NCI-H2227 (cell line): ENCODE measurements around the gene EPHA1.
"Not testable (repeated sequence)": the region's sequence is repeated elsewhere in the genome, so short reads cannot be mapped to it uniquely, and the experiment has no call there.

Experiments
- DNase-seq: peaks from one replicate; lab custom pipeline; 2025; ENCODE audit not compliant: unreplicated experiment; lab: John Stamatoyannopoulos, UW

Gene EPHA1

DNA sequence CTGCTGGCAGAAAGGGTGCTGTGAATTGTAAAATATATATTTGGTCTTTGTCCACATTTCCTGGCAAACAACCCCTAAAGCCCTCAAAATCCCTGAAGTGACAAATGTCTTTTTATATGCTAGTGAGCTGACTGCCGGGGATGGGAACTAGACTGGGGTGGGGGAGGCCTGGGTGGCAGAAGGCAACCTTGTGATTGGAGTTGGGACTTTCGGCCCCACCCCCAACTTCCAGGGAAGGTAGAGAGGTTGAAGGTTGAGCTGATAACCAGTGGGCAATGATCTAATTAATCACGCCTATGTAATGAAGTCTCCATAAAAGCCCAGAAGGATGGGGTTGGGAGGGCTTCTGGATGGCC, 2.7 kb downstream of the EPHA1 start:
- no peak for DNase-seq

DNA sequence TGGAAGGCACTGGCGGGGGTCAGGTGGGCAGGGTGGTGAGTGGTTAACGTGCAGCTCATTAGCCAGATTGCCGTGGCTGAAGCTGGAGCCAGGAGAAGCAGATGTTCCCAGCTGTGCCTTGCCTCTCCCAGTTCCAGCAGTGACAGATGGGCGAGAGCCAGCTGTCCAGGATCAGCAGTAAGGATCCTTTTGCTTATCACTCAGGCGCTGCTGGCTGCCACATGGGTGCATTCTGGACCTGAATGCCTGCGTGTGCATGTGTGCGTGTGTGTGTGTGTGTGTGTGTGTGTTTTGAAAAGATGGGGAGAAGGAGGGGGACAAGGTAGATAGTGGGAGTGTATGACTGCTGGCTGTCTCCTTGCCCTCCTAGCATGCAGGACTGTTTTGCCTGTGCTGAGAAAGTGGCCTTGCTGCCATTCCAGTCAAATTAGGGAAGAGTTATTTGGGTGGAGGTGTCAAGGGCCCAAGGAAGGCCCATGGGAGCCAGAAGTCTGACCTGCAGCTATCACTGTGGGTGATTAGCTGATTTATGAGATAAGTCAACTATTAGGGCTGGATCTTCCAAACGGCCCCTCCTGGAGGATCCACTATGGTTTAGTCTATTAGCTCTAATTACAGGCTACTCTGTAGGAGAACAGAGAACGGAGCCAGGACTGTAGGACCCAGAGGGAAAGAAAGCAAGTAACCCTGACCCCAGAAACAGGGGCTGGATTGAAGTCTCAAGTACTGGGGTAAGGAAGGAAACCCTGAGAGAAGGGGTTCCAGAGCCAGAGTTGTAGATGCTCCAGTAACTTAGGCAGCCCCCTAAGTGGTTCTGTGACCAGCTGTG, 3.3 kb downstream of the EPHA1 start:
- DNase-seq, result peak; percentile 50

DNA sequence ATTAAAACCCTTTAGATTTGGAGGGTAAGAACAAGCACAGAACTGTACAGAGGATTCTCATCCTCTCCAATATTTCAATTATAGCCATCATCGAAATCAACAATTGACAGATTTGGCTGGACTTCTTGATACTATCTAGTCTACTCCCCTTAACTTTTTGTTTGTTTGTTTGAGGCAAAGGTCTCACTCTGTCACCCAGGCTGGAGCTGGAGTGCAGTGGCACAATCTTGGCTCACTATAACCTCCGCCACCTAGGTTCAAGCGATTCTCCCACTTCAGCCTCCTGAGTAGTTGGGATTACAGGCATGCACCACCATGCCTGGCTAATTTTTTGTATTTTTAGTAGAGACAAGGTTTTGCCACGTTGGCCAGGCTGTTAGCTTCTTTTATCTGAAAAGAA, 6.4 kb downstream of the EPHA1 start:
- DNase-seq, result not testable (repeated sequence)

DNA sequence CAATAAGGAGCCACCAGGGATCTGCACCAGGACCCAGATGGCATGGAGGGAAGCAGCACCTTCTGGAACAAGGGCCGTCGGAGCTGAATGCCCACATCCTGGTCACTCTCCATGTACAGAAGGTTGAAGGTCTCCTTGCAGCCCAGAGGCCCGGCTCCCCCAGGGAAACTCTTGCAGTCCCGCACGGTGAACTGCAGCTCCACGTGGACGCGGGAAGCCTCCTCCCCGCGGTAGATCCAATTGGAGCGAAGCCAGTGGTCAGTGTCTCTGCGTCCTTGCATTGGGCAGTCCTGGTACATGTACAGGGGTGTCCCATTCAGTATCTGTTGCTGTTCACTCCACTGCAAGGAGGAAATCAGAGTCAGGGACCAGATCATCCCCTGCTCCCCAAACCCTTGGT, 7.4 kb downstream of the EPHA1 start:
- no peak for DNase-seq

DNA sequence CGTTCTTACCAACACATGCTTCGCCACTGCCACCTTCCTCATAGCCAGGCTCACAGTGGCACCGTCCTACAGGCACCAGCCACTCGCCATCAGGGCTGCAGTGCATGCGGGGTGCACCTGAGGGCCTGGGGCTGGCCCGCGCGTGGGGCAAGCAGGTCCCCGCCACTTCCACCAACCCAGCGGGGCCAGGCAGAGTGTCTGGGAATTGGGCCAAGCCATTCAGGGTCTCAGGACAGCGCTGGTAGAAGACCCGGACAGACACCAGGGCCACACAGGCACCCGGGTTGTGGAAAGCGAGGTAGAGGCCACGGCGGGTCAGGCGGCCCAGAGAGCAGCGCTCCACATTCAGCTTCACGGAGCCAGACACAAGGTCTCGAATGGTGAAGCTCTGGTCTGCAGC, 9.0 kb downstream of the EPHA1 start:
- DNase-seq, result no peak

DNA sequence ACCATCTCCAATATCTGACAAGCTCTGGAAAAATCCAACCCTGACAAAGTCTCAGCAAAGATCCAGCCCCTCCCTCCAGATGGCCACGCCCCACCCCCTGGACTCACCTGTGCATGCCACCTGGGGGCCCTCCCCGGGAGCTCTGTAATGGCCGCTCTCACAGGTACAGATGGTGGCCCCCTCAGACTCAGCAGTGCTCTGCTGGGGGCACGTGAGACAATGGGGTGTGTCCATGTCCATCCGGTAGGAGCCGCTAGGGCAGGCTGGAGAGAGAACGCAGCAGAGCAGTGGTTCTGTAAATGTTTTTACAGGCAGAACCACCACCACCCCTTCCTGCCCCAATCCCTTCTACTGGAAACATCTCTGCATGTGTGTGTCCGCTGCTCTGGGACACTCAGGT, 9.5 kb downstream of the EPHA1 start:
- DNase-seq, result no peak

DNA sequence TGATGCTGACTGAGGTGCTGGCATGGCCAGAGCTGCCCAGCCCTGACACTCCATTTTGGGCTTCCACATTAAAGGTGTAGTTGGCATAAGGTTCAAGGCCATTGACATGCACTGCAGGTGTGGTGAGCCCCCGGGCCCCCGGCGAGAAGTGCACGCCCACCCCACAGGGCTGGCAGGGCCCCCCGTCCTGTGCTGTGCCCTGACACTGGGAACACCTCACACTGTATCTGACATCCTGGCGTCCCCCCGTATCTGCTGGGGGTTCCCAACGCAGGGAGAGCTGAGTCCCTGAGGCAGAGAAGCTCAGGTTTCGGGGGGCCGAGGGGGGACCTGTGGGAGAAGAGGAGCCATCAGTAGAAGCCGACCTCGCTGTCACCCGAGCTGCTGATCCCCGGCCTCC, 10.0 kb downstream of the EPHA1 start:
- DNase-seq, result no peak

DNA sequence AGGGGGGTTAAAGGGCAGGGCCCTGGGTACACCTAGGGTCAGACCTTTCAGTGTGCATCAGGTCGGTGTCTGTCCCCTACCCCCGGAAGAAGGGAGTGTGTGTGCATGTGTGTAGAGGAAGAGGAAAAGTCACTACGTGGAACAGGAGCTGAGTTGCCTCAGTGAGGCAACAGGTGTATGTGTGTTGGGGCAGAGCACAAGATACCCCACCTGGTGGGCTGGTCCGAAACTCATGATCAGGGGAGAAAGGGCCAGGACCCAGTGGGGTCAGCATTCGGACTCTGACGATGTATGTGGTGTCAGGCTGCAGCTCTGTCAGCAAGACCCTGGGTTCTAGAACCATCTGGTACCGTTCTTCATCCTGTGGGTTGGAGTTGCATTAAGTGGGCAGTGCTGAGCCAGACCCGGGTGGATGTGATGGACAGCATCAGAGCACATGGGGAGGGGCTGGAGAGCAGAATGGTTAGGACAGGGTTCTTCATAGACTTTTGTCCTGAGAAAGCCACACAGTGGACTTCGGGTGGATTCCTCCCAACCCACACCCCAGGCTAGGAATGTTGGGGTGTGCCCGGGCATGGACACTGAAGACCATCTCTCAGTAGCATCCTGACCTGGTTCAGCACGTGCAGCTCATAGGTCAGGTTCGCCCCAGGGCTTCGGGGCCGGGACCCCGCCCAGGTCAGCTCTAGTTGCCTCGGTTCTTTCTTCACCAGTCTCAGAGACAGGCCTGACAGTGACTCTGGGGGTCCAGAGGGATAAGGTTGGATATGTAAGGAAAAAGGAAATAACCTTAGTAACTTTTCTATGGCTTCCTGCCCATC, 10.7 kb downstream of the EPHA1 start:
- DNase-seq, result no peak

DNA sequence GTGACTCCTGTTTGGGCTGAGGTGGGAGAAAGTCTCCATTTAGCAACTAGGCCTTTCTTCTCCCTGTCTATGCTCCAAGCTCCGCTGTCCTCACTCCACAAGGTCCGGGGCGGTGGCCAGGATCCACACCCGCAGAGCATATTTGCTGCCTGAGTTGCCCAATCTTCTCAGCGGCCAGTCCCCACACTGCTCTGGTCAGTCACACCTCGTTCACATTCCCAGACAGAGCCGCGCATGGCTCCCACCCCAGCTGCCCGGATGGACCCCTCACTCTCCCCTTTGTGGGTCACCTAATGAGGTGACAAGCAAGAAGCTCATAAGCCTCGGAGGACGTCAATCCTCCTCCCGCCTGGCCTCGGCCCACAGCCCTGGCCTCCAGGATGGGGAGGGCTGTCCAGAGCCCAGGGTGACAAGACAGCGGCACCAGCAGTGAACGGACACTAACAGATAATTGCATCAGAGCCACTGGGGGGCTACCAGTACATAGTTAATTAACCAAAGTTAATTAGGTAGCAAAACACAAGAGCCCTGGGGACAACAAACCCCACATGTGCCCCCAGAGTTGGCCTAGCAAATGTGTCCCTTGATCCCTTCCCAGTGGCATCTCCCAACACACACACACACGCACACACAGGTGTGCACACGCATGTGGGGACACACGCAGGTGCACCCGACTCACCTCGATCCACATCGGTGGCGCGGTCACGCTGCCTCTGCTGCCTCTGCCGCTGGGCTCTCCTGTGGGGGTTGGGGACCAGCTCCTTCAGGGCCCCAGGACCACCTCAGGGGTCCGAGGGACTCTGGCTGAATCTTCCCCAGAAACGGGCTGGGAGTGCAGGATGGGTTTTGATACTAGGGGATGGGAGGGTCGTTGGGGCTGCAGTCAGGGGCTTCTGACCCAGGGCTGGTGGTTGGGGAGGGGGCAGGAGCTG, 11.8 kb downstream of the EPHA1 start:
- no peak for DNase-seq

DNA sequence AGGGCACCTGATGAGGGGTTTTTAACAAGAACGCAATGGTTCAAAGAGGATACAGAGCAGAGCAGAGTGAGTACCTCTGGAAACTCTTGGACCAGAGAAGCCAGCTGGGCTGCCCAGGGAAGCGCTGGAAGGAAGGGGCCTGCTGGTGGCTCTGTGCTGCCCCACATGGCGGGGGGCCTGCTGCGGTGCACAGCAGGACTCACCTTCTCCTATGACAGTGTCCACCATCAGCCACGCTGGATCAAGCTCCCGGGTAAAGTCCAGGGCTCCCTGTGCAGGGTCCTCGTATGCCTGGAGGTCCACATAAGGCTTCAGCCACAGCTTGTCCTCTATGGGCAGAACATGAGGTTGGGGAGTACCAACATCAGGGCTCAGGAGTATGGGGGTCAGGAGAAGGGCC, 12.5 kb downstream of the EPHA1 start:
- no peak for DNase-seq

DNA sequence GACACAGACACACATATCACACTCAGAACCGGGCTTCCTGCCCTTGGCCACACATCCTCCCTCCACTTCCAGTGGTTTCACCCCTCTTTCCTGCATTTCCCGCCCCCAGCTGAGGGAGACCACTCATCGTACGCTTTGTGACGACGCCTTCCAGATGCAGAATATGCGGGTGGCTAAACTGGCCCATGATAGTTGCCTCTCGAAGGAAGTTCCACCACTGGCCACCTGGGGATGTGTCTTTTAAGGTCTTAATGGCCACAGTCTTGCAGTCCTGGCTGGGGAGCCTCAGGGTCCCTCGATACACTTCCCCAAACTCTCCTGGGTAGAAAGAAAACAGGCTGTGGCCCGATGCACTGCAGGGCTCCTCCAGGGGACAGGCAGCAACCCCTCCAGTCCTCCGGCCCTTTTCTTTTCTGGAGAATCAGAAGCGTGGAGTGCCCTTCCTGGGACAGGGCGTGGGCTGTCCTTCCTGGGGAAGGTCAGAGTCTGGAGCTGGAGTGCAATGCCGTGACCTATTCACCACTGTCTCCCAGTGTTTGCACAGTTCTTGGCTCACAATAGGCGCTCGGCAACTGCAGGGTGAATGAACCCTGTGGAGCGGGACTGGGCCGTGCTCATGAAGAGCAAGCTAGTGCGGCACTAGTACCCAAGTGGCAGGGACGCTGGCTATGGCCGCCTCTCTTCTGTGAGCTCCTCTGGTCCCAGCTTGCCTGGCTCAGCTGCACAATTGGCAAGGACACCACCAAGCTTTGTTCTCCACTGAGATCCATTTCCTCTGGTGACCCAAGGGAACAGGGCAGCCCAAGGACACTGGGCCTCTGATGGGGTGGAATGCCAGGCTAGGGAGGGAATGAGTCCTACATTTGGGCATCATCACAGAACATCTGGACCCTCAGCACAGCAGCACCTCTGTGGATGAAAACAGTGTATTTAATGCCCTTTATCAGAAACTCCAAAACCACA, 13.2 kb downstream of the EPHA1 start:
- DNase-seq, result no peak

DNA sequence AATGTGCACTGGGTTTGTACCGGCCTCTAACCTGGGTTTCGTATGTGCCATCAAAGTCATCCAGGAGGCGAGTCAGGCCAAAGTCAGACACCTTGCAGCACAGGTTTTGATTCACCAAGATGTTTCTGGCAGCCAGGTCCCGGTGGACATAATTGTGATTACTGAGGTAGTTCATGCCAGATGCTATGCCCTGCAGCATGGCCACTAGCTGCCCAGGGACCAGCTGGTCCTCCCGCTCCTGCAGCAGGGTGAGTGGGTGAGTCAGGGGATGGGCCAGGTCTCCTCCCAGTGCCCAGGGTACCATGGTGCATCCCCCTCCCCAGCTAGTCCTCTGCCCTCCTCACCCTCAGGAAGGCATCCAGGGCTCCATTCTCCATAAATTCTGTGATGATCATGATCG, 13.9 kb downstream of the EPHA1 start:
- DNase-seq, result no peak

DNA sequence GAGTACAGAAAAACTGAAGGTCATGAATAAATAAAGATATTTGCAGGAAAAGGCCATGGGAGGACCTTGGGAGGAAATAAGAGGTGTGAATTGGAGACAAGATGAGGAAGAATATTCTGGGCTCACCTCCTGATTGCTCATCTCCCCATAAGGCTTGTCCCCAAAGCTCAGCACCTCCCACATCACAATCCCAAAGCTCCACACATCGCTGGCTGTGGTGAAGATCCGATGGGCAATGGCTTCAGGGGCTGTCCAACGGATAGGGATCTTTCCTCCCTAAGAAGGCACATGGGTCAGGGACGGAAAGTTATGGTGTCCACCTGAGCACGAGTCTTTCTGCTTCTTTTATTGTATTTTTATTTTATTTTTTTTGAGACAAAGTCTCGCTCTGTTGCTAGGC, 14.6 kb downstream of the EPHA1 start:
- DNase-seq, result no peak

DNA sequence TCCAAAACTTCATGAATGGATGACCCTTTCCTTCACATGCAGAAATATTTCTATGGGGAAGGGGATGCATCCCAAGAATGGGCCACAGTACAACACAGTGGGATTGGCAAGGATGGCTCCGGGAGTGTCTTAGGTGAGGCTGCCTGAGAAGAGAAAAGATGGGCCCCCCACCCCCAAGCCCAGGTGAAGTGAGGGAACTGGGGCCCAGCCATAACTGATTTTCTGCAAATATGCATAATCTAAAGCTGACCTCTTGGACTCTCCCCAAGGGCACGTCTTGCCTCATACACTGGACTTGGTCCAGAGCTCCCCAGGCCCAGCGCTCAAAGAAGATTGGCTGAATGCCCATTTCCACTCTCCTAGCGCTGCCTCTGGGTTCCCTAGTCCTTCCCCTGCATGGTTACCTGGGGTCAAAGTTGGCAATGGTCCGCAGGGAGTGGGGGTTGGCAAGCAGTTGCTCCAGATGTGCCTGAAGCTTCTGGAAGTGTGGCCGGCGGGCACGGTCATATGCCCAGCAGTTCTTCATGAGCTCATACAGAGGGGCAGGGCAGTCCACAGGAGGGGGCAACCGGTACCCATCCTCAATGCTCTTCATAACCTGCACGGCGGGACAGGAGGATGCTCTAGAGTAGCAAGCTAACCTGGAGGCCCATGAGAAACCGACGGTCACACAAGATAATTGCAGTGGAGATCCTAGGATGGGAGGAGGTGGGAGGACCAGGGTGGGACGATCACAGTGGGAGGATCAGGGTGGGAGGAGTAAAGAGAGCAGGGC, 15.2 kb downstream of the EPHA1 start:
- no peak for DNase-seq

DNA sequence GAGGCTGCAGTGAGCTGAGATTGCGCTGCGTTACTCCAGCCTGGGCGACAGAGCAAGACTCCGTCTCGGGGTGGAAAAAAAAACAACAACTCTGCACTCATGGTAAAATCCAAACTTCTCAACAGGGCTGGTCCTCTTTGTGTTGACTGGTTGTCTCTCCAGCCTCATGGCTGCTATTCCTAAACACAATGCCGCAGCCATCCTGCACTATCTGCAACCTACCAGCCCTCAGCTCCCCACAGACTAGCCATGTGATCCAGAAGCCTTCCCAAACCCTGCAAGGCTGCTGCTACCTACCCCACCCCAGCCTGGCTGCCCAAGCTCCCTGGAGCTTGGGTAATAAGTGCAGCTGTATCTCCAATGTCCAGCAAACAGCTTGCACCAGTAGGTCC, 15.8 kb downstream of the EPHA1 start:
- DNase-seq, result no peak

DNA sequence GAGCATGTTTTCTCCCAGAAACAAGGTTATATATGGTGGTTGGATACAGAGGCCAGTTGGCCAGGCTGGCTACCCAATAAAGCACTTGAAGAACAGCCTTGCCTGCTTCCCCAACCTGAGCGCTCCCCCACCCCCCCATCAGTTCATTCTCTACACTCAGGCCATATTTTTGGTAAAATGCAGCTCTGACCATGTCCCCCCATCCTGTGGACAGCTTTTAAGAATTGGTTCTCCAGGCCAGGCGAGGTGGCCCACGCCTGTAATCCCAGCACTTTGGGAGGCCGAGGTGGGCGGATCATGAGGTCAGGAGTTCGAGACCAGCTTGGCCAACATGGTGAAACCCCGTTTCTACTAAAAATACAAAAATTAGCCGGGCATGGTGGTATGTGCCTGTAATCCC, 16.2 kb downstream of the EPHA1 start:
- DNase-seq, result not testable (repeated sequence)

DNA sequence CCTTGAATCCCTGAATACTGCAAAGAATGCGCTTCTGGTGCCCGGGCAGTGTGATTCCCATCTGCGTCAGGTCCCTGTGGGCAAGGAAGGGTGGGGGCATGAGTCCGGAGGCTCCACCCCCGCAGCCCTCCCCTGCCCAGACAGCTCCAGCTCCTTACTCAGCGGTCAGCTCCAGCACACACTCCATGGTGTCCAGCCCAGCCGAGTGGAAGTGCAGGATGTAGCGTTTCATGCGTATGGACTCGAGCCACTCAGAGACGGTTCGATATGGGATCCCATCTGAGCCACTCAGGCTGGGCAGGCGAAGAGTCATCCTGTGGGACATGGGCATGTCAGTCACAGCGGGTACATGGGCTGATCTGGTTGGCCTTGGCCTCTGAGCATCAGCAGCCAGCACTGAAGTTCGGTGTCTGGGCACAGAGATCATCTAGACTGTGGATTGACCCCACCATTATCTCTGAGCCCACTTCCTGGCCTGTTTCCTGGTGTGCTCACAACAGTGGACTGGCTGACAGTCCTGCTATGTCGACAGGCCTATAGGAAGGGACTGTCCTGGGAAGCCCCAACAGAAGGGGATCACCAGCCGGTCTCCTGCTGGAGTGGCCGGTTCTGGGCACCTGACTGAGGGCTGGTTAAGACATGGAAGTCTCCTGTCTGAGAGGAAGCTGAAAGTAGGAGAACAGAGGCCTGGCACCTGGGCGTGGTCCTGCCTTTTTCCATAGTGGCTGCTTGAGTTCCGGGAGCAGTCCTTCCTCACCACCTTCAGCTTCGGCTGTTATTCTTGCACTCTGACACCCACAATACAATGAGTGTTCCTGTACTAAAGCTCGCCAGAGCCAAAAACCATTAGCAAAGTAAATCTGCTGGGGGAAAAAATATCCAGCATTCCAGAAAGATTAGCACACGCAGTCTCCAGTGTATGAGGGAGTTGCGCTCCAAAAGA, 16.9 kb downstream of the EPHA1 start:
- DNase-seq, result no peak

DNA sequence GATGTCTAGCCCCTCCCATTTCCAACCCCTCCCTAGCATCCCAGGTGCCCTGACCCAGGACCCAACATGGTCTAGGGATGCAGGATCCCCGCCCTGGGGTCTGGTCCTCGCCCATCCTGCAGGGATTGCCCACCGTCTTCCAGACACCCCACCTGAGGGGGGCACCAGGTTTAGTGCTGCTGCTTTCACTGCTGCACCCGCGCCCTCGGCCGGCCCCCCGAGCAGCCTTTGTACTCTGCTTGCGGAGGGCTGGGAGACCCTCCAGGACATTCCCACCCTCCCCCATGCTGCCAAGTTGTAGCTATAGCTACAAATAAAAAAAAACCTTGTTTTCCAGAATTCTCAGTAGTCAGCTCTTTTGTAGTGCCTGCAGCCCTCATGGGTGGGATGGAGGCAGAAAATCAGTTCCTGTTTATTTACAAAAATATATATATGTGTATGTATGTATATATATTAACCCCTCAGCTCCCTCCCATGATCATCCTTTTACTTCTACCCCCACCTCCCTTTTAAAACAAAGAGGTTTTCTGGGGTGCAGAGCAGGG, 17.8 kb downstream of the EPHA1 start:
- DNase-seq, result no peak
